Upper lobe of left lung (tissue), 6 donors: Measurements from ENCODE around the gene AKR7A2. TPM values are rescaled to one million over a fixed set of nuclear protein-coding genes. Genes with fewer than 3 reads are reported as not detected.

ENCODE experiments used
- ATAC-seq, 2 donors: fragments of 200-7000 bp; cut with Tn5 transposase; one replicate each; pipeline ENCODE4 v1.9.1; 2022; ENCODE audit warnings: mild to moderate bottlenecking in 2 of 2, moderate library complexity in 2 of 2; ENCODE audit not compliant: low FRiP score in 2 of 2
- DNase-seq, 2 donors: peaks; one replicate each; pipeline ENCODE4 v3.0.0-alpha.2; 2019 to 2020
- H3K27ac ChIP-seq, 4 donors: fragments of 200-600 bp; sonication (generic); one replicate each; pipeline ENCODE4 v1.5.1; 2016 to 2019
- H3K27me3 ChIP-seq, 4 donors: fragments of 200-600 bp; sonication (generic); one replicate each; pipeline ENCODE4 v1.5.1; 2017 to 2019
- H3K36me3 ChIP-seq, 4 donors: fragments of 200-600 bp; sonication (generic); one replicate each; pipeline ENCODE4 v1.5.1; 2016 to 2019
- H3K4me1 ChIP-seq, 4 donors: fragments of 200-600 bp; sonication (generic); one replicate each; pipeline ENCODE4 v1.5.1; 2018 to 2019
- H3K4me3 ChIP-seq, 4 donors: fragments of 200-600 bp; sonication (generic); one replicate each; pipeline ENCODE4 v1.5.1; 2017 to 2019; ENCODE audit warnings: mild to moderate bottlenecking in 2 of 4, moderate library complexity in 1 of 4
- H3K9me3 ChIP-seq, 4 donors: fragments of 200-600 bp; sonication (generic); one replicate each; pipeline ENCODE4 v1.5.1; 2018 to 2019
- EP300 ChIP-seq, 4 donors: sonication (generic); formaldehyde crosslinking; IDR thresholded peaks; one replicate each; pipeline ENCODE4 v1.5.1; 2017; ENCODE audit warnings: antibody characterized with exemption in 4 of 4, control low read depth in 2 of 4
- POLR2A ChIP-seq, 4 donors: fragments of 450-650 bp; IDR thresholded peaks; one replicate each; pipeline ENCODE4 v1.5.1; 2016 to 2017; ENCODE audit warnings: antibody characterized with exemption in 4 of 4, mild to moderate bottlenecking in 2 of 4
- POLR2AphosphoS5 ChIP-seq, 2 donors: sonication (generic); formaldehyde crosslinking; IDR thresholded peaks; one replicate each; pipeline ENCODE4 v1.5.1; 2017; ENCODE audit warnings: antibody characterized with exemption in 2 of 2
- WGBS, 2 donors: methylation state at CpG; one replicate each; pipeline ENCODE4 v1.1.5; 2017 to 2018; 5-methylcytosine and 5-hydroxymethylcytosine counted together
- total RNA-seq, 6 donors: library from RNA; depleted of rRNA in 4 of 6; stranded (reverse); fragments of >200 nt in 4 of 6; gene quantifications; one replicate each; pipeline versions ENCODE4 v1.1.0 to v1.2.1, GENCODE V29; 2016 to 2021
- TF ChIP-seq, protein P1 (sequence below), 6 experiments: fragments of 450-650 bp in 4 of 6; fragments of 200-600 bp in 2 of 6; sonication (generic) in 2 of 6; IDR thresholded peaks; one replicate each; pipeline ENCODE4 v1.5.1; 2016 to 2019; ENCODE audit warnings: antibody characterized with exemption in 6 of 6
- donor health status: DM: no; HTN: no; CAD: no; lungs with moderate emphysema.
- donor health status: DM: no; HTN: yes; CAD: no; lungs with severe emphysema.

Gene AKR7A2
- total RNA-seq, 6 donors from 2014 or later: 25.2 to 66.3 (median 47.6) TPM

DNA sequence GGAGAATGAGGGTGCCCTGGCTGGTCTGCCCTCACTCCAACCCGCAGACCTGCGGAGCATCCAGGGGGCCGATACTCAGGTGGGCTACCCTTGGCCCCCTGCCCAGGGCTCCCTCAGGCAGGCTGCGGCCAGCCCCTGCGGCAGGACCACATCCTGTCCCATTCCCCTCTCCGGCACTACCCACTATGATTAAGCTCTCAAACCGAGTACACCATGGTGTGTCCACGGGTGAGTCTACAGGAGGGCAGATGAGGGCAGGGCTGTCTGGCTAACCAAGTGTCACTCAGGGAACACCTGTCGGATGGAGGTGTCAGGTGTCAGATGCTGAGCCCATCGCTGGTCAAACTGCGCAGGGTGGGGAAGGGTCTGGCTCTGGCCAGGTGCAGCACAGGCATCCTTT, 47.4 kb upstream of the AKR7A2 start:
- no peak for ATAC-seq
- TF ChIP-seq, protein P1, sequence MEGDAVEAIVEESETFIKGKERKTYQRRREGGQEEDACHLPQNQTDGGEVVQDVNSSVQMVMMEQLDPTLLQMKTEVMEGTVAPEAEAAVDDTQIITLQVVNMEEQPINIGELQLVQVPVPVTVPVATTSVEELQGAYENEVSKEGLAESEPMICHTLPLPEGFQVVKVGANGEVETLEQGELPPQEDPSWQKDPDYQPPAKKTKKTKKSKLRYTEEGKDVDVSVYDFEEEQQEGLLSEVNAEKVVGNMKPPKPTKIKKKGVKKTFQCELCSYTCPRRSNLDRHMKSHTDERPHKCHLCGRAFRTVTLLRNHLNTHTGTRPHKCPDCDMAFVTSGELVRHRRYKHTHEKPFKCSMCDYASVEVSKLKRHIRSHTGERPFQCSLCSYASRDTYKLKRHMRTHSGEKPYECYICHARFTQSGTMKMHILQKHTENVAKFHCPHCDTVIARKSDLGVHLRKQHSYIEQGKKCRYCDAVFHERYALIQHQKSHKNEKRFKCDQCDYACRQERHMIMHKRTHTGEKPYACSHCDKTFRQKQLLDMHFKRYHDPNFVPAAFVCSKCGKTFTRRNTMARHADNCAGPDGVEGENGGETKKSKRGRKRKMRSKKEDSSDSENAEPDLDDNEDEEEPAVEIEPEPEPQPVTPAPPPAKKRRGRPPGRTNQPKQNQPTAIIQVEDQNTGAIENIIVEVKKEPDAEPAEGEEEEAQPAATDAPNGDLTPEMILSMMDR (IDR thresholded peaks at IDR 0.05): no peak
- no peak for TF ChIP-seq EP300 (IDR thresholded peaks at IDR 0.05)
- Histone ChIP-seq H3K27me3 (no peaks in the 10 kb centered on the region), H3K27ac (no peak overlapping the region), H3K36me3 (peaks cover 12 to 36% (median 28%) of the 10 kb centered on the region in 4 donors), H3K4me3 (no peak overlapping the region), H3K4me1 (peaks cover 25 to 31% (median 28%) of the 10 kb centered on the region in 4 donors), H3K9me3 (no peaks in the 10 kb centered on the region)
- DNase-seq: no peak
- WGBS, 2 donors: 79 to 83% methylated on average over 7 to 11 of the region's 11 CpGs

GRCh38 chr1:19358710-19359109, 46.8 kb upstream of the AKR7A2 start:
- Histone ChIP-seq H3K4me3 (no peak overlapping the region), H3K4me1 (peaks cover 25 to 31% (median 28%) of the 10 kb centered on the region in 4 donors), H3K27ac (no peak overlapping the region), H3K9me3 (no peaks in the 10 kb centered on the region), H3K36me3 (peaks cover 19 to 42% (median 34%) of the 10 kb centered on the region in 4 donors), H3K27me3 (no peaks in the 10 kb centered on the region)
- WGBS, 2 donors: 89 to 90% methylated on average over 8 of the region's 8 CpGs
- TF ChIP-seq, protein P1 (IDR thresholded peaks at IDR 0.05): no peak
- no peak for TF ChIP-seq EP300 (IDR thresholded peaks at IDR 0.05)
- DNase-seq: no peak
- no peak for ATAC-seq

DNA sequence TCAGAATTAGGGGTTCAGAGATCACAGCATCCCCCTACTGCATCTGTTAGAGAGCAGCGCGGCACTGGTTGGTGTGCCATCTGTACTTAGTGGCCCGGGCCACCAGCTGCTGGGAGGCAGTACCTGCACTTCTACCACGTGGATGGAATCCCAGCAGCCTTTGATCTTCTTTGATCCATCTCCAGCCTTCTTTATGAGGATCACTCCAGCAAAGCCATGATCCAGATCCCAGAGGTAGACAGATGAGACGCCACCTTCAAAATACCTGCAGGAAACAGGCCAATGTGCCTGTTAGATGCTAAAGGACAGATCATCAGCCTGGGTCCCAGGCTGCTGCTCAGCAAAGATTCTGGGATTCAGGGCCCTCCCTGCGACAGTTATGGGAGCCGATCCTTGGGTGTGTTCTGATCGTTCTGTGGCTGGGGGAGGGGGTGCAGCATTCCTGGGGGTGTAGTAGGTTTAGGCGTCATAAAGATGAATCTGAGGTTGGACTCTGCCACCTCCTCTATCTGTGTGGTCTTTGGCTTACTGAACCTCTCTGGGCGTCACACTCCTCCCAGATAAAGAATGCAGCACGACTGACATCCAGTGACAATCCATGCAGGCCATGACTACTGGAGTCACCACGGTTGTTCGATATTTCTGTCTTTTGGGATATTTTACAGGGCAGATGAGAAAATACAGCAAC, 45.5 kb upstream of the AKR7A2 start:
- DNase-seq (no peak), ATAC-seq (no peak)
- H3K27me3 ChIP-seq: no peaks in the 10 kb centered on the region
- peaks cover 25 to 31% (median 27%) of the 10 kb centered on the region in 4 donors for H3K4me1 ChIP-seq
- no peak for TF ChIP-seq POLR2AphosphoS5 (IDR thresholded peaks at IDR 0.05)
- TF ChIP-seq EP300 (IDR thresholded peaks at IDR 0.05): no peak
- TF ChIP-seq, protein P1 (IDR thresholded peaks at IDR 0.05): no peak
- no peak for TF ChIP-seq POLR2A (IDR thresholded peaks at IDR 0.05)
- H3K9me3 ChIP-seq: no peaks in the 10 kb centered on the region
- 91 to 94% methylated on average over 12 to 13 of the region's 13 CpGs for WGBS, 2 donors
- no peak overlapping the region for H3K4me3 ChIP-seq
- H3K36me3 ChIP-seq: peaks cover 22 to 53% (median 46%) of the 10 kb centered on the region in 4 donors
- H3K27ac ChIP-seq: no peak overlapping the region

DNA sequence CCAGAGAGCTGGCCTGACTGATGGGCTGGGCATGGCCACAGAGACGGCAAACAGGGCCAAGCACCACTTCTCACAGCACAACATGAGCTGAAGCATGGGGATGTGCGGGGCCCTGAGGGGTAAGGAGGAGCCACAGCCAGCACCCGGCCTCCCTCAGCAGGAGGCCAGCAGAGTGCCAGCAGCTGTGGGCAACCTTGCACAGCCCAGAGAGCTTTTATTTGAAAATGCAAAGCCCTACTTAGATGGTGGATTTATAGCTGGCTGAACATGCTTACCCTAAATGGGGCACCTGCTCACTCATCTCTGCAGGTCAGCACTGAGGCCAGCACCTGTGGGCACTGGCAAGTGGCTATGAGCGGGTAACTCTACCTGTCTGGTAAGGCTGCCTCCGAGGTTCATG, 44.3 kb upstream of the AKR7A2 start:
- H3K27me3 ChIP-seq: no peaks in the 10 kb centered on the region
- H3K36me3 ChIP-seq: peaks cover 29 to 64% (median 53%) of the 10 kb centered on the region in 4 donors
- H3K27ac ChIP-seq: no peak overlapping the region
- ATAC-seq (no peak), DNase-seq (no peak)
- peaks cover 18 to 20% (median 18%) of the 10 kb centered on the region in 4 donors for H3K4me1 ChIP-seq
- H3K4me3 ChIP-seq: no peak overlapping the region
- TF ChIP-seq POLR2A (IDR thresholded peaks at IDR 0.05) (no peak), POLR2AphosphoS5 (IDR thresholded peaks at IDR 0.05) (no peak), EP300 (IDR thresholded peaks at IDR 0.05) (no peak)
- TF ChIP-seq, protein P1 (IDR thresholded peaks at IDR 0.05): no peak
- WGBS, 2 donors: 86% methylated on average over 2 to 5 of the region's 5 CpGs
- no peaks in the 10 kb centered on the region for H3K9me3 ChIP-seq

- H3K27me3 ChIP-seq: no peaks in the 10 kb centered on the region
- 86 to 94% methylated on average over 3 to 6 of the region's 6 CpGs for WGBS, 2 donors
- no peak overlapping the region for H3K27ac ChIP-seq
- no peaks in the 10 kb centered on the region for H3K9me3 ChIP-seq
- no peak for DNase-seq
- H3K4me3 ChIP-seq: no peak overlapping the region
- peaks cover 2 to 4% (median 3%) of the 10 kb centered on the region in 4 donors for H3K4me1 ChIP-seq
- no peak for ATAC-seq
- TF ChIP-seq, protein P1 (IDR thresholded peaks at IDR 0.05): no peak
- no peak for TF ChIP-seq POLR2A (IDR thresholded peaks at IDR 0.05)
- TF ChIP-seq POLR2AphosphoS5 (IDR thresholded peaks at IDR 0.05): no peak
- TF ChIP-seq EP300 (IDR thresholded peaks at IDR 0.05): no peak
- peaks cover 33 to 81% (median 62%) of the 10 kb centered on the region in 4 donors for H3K36me3 ChIP-seq
Observed at GRCh38 chr1:19354531-19354981, 42.6 kb upstream of the AKR7A2 start.
